Activated naive CD4-positive, alpha-beta T cell treated with anti-CD3 and anti-CD28 coated beads, Interleukin-2, amount 10 ng/mL, durations not matched to agents 7 days and 5 days (primary cell): ENCODE measurements around the gene AUP1.

Source experiments
- CTCF ChIA-PET: fragments of 350-600 bp; sonication (Branson Sonifier 250); formaldehyde crosslinking; loops from one replicate; lab custom pipeline; 2021; ENCODE audit warnings: antibody characterized with exemption; lab: Charles Lee
- DNase-seq: peaks from one replicate; pipeline ENCODE4 v3.0.0-alpha.2; 2020
- H3K27ac Mint-ChIP-seq: one replicate; pipeline ENCODE4 v1.8.0; 2021; ENCODE audit warnings: mild to moderate bottlenecking, moderate library complexity, mixed read lengths
- H3K27me3 Mint-ChIP-seq: one replicate; pipeline ENCODE4 v1.8.0; 2021; ENCODE audit warnings: mild to moderate bottlenecking, mixed read lengths
- H3K36me3 Mint-ChIP-seq: one replicate; pipeline ENCODE4 v1.8.0; 2021; ENCODE audit warnings: mixed read lengths
- H3K4me1 Mint-ChIP-seq: one replicate; pipeline ENCODE4 v1.8.0; 2021; ENCODE audit warnings: mixed read lengths
- H3K4me3 Mint-ChIP-seq: one replicate; pipeline ENCODE4 v1.8.0; 2021; ENCODE audit warnings: mild to moderate bottlenecking, moderate library complexity, mixed read lengths
- H3K9me3 Mint-ChIP-seq: one replicate; pipeline ENCODE4 v1.8.0; 2021; ENCODE audit warnings: mixed read lengths

Gene AUP1

DNA sequence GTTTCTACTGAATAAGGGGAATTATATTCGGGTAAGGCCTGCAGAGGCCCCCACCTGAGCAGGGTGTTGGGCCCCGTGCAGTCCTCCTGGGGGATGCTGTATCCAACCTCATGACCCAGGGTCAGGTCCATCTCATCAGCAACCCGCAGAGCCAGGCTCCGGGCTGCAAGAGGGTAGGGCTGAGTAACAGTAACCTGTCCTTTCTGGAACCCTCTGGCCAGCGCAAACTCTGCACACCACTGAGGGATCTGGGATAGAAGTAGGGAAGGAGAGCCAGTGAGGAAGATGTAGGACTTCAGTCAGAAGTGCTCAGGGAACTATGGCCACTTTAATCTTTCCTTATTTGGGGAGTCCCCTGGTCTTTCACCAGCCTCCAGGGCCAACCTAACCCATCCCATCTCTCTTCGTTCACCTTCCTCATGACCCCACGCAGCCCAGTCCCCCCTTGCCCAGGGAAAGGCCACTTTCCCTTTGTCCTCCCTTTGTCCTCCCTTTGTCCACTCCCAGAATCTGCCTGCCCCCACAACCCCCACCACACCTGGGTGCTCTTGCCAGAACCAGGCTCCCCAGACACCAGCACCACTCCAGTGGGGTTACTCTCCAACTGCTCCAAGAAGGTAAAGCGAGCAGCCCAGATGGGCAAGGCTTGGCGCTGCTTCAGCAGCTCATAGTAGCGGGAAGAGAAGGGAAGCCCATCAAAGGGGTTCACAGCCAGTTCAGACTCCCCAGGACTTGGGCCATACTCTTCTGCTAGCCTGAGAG, 4.4 kb downstream of the AUP1 start:
- peaks cover 37% of the 10 kb centered on the region for H3K36me3 Mint-ChIP-seq
- DNase-seq = no peak
- no peaks in the 10 kb centered on the region for H3K9me3 Mint-ChIP-seq
- peaks cover 37% of the 10 kb centered on the region for H3K27me3 Mint-ChIP-seq
- CTCF ChIA-PET = no interaction called here
- H3K4me1 Mint-ChIP-seq = peaks cover 37% of the 10 kb centered on the region
- H3K27ac Mint-ChIP-seq = no peak overlapping the region
- H3K4me3 Mint-ChIP-seq = no peak overlapping the region

- no peak for DNase-seq
- no peak overlapping the region for H3K27ac Mint-ChIP-seq
- CTCF ChIA-PET = interaction anchor here (1.0 to 2.7 kb wide), 2 partner anchors 9 to 61 kb away, joined by 3 to 12 read pairs; no protein-coding TSS in a partner anchor
- peaks cover 34% of the 10 kb centered on the region for H3K36me3 Mint-ChIP-seq
- H3K9me3 Mint-ChIP-seq = no peaks in the 10 kb centered on the region
- no peak overlapping the region for H3K4me3 Mint-ChIP-seq
- peaks cover 35% of the 10 kb centered on the region for H3K4me1 Mint-ChIP-seq
- peaks cover 48% of the 10 kb centered on the region for H3K27me3 Mint-ChIP-seq
Observed at GRCh38 chr2:74524005-74524404, 5.5 kb downstream of the AUP1 start.

DNA sequence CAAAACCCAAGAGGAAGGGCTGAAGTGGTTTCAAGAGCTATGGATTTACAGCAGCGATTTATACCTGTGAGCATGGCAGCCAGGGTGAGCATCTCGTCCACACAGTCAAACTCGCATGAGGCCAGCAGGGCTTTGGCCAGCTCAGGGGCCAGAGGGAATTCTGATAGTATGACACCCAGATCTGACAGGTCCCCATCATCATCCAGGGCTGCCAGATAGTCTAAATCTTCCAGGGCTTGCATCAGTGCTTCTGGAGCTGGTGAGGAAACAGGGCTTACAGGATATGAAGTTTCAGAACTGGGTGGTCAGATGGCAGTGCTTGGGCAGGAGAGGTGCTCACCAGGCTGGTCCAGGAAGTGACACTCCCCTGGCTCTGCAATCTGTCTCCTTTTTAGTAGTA, 7.0 kb downstream of the AUP1 start:
- CTCF ChIA-PET = interaction anchor here (0.9 to 2.7 kb wide), 3 partner anchors 10 to 65 kb away, joined by 3 to 12 read pairs (median 3); no protein-coding TSS in a partner anchor
- H3K9me3 Mint-ChIP-seq = no peaks in the 10 kb centered on the region
- H3K36me3 Mint-ChIP-seq = peaks cover 22% of the 10 kb centered on the region
- DNase-seq = no peak
- no peak overlapping the region for H3K4me3 Mint-ChIP-seq
- peaks cover 63% of the 10 kb centered on the region for H3K27me3 Mint-ChIP-seq
- H3K4me1 Mint-ChIP-seq = peaks cover 23% of the 10 kb centered on the region
- H3K27ac Mint-ChIP-seq = no peak overlapping the region

DNA sequence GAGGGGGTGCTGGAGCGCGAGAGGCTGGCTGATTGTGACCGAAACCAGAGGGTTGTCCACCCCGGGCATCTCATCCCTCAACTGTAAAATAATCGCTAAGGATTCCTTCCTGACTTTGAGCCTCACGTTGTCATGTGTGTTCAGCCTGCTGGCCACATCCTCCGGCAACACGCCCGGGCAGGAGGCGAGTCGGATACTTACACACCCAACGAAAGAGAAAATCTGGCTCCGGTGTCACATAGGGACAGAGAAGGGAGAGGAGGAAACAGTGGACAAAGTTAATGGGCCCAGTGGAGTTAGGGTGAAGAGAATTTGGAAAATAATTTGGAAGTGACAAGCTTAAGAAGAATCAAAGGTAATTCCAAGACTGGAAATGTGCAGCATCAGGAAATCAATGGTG, 12.9 kb downstream of the AUP1 start:
- DNase-seq = no peak
- Mint-ChIP-seq H3K4me3 (peak overlapping the region; percentile 71), H3K27ac (no peak overlapping the region), H3K4me1 (peaks cover 33% of the 10 kb centered on the region), H3K36me3 (peaks cover 9% of the 10 kb centered on the region), H3K27me3 (peaks cover 99% of the 10 kb centered on the region), H3K9me3 (no peaks in the 10 kb centered on the region)
- CTCF ChIA-PET = no interaction called here

DNA sequence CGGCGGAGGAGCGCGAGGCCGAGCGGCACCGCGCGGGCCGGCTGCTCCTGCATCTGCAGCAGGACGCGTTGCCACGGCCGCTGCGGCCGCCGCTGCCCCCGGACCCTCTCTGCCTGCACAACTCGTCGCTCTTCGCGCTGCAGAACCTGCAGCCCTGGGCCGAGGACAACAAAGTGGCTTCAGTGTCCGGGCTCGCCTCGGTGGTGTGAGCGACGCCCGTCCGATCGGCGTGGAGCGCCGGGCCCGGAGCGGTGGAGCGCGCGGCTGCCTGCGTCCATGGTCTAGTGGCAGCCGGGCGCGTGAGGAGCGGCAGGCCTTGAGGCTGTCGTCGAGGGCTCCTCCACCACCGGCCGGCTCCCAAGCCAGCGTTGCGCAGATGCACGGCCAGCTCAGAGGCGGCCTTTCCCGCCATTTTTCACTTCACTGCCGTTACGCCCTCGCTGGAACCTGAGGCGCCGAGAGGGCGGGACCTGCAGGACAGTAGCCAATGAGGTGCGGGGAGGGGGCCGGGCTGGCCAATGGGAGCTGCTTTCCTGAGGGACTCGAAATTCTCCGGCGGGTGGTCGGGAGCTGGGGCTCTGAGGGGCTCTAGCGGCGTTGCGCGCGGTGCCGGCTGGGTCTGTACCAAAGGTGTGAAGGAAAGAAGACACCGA, 13.4 kb downstream of the AUP1 start:
- peaks cover 99% of the 10 kb centered on the region for H3K27me3 Mint-ChIP-seq
- CTCF ChIA-PET = no interaction called here
- peaks cover 33% of the 10 kb centered on the region for H3K4me1 Mint-ChIP-seq
- H3K27ac Mint-ChIP-seq = peak overlapping the region; percentile 65
- H3K36me3 Mint-ChIP-seq = peaks cover 9% of the 10 kb centered on the region
- no peaks in the 10 kb centered on the region for H3K9me3 Mint-ChIP-seq
- DNase-seq = peak; percentile 84
- peak overlapping the region; percentile 71 for H3K4me3 Mint-ChIP-seq

DNA sequence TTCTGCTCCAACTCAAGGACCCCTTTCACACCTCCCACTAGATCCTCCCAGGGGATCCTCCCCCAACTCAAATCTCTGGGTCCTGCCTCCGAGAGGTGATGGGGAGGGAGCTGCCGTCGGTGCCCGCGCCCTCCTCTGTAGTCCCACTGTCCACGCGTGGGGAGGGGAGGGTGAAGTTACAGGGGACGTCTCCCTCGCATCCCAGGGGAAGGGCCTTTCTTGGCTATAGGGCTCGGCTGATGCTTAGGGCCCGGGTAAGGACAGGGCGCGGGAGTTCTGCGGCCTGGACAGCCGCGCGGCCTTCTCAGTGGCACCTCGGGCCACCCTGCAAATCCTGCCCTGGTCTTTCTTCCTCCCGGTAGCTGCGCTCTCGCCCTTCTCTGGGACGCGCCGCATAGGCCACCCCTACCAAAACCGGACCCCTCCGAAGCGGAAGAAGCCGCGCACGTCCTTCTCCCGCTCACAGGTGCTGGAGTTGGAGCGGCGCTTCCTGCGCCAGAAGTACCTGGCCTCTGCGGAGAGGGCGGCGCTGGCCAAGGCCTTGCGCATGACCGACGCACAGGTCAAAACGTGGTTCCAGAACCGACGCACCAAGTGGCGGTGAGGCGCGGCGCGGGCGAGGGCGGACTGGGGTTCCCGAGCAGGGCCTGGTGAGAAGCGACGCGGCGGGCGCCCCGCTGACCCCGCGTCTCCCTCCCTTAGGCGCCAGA, 14.1 kb downstream of the AUP1 start:
- Mint-ChIP-seq H3K27ac (no peak overlapping the region), H3K9me3 (no peaks in the 10 kb centered on the region), H3K4me1 (peaks cover 36% of the 10 kb centered on the region), H3K36me3 (peaks cover 9% of the 10 kb centered on the region), H3K4me3 (peak overlapping the region; percentile 73), H3K27me3 (peaks cover 99% of the 10 kb centered on the region)
- CTCF ChIA-PET = no interaction called here
- peak; percentile 44 for DNase-seq

GRCh38 chr2:74514368-74515270, 14.9 kb downstream of the AUP1 start, which contains the start of gene TLX2:
TSS of gene TLX2 (plus strand) at chr2:74514450. CDS start at chr2:74514807, 357 bp downstream.
- no peak for DNase-seq
- peaks cover 99% of the 10 kb centered on the region for H3K27me3 Mint-ChIP-seq
- H3K36me3 Mint-ChIP-seq = peaks cover 9% of the 10 kb centered on the region
- peak within 1 kb of the TSS; percentile 73 for H3K4me3 Mint-ChIP-seq
- H3K27ac Mint-ChIP-seq = peak within 1 kb of the TSS; percentile 28
- peaks cover 40% of the 10 kb centered on the region for H3K4me1 Mint-ChIP-seq
- CTCF ChIA-PET = interaction anchor here (1.0 to 1.6 kb wide), 2 partner anchors 14 to 73 kb away, joined by 3 read pairs; no protein-coding TSS in a partner anchor
- no peaks in the 10 kb centered on the region for H3K9me3 Mint-ChIP-seq

DNA sequence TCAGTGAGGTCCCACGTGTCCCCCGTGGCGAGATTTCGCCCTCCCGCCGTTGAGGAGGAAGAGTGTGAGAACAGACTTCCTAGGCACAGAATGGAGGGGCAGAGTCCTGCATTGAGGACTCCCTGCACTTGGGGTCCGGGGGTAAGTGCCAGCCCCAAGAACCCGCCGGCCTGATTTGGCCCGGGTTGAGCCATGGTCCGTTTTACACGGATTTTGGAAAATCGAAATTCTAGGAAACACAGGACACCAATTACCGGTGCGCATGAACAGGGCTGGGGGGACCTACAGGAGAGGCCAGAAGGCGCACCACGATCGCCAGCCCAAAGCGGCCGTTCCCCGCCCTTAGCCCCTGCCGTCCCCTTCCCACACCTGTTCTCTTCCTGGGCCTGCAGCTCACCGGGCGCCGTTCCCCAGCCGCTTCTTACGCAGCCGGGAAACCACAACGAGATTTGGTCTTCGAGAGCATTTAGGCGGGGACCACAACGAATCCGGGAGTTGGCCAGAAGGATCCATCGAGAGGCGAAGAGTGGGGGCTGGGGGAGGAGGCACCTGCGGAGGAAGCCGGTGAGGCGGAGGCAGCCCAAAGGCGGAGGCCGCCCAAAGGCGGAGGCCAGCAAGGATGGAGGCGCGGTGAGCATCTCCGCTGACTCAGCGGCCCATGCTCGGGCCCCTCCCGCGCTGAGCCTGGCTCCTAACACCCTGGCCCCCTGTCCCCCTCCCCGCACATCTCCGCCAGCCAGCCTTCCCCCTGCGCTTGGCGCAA, 15.7 kb downstream of the AUP1 start:
- H3K27ac Mint-ChIP-seq = peak overlapping the region; percentile 28
- peaks cover 41% of the 10 kb centered on the region for H3K4me1 Mint-ChIP-seq
- peak overlapping the region; percentile 23 for H3K4me3 Mint-ChIP-seq
- H3K36me3 Mint-ChIP-seq = peaks cover 9% of the 10 kb centered on the region
- no peaks in the 10 kb centered on the region for H3K9me3 Mint-ChIP-seq
- peaks cover 97% of the 10 kb centered on the region for H3K27me3 Mint-ChIP-seq
- peak; percentile 56 for DNase-seq
- CTCF ChIA-PET = interaction anchor here (1.0 to 1.6 kb wide), 4 partner anchors 10 to 74 kb away, joined by 3 to 7 read pairs (median 3); no protein-coding TSS in a partner anchor

- H3K4me1 Mint-ChIP-seq = peaks cover 49% of the 10 kb centered on the region
- CTCF ChIA-PET = interaction anchor here (0.8 to 1.6 kb wide), 4 partner anchors 9 to 74 kb away, joined by 3 to 7 read pairs (median 3); no protein-coding TSS in a partner anchor
- H3K9me3 Mint-ChIP-seq = no peaks in the 10 kb centered on the region
- no peak overlapping the region for H3K27ac Mint-ChIP-seq
- no peak overlapping the region for H3K4me3 Mint-ChIP-seq
- no peak for DNase-seq
- peaks cover 14% of the 10 kb centered on the region for H3K36me3 Mint-ChIP-seq
- peaks cover 97% of the 10 kb centered on the region for H3K27me3 Mint-ChIP-seq
Observed at GRCh38 chr2:74512744-74513604, 16.5 kb downstream of the AUP1 start.

DNA sequence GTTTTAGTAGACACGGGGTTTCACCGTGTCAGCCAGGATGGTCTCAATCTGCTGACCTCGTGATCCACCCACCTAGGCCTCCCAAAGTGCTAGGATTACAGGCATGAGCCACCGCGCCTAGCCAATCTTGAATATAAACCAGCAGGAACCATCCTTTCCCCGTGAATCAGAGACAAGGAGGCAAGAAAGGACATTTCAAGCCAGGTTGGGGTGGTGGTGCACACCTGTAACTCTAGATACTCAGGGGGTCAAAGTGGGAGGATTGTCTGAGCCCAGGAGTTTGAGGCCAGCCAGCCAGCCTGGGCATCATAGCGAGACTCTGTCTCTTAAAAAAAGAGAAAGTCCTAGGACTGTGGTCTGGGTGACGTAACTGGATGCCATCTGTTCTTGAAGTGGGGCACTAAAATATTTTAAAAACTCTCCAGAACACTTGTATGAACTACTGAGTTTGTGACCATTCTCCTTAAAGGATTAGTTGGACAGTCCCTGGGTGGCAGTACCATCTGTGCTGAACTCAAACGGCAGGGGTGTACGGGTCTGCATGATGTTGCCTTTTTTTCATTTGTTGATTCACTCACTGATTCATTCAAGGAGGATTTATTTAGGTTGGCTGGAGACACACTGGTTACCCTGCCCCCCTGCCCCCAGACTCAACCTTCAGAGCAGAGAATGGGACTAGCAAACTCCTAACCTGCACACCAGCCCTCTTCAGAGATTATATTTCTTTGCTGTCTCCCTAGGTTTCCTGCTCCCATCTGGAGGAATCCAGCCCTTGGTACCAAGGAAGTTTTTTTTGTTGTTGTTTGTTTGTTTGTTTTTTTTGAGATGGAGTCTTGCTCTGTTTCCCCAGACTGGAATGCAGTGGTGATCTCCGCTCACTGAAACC, 18.2 kb downstream of the AUP1 start:
- Mint-ChIP-seq H3K9me3 (no peaks in the 10 kb centered on the region), H3K4me3 (no peak overlapping the region), H3K36me3 (peaks cover 18% of the 10 kb centered on the region), H3K27me3 (peaks cover 92% of the 10 kb centered on the region), H3K4me1 (peaks cover 57% of the 10 kb centered on the region), H3K27ac (no peak overlapping the region)
- CTCF ChIA-PET = no interaction called here
- no peak for DNase-seq

DNA sequence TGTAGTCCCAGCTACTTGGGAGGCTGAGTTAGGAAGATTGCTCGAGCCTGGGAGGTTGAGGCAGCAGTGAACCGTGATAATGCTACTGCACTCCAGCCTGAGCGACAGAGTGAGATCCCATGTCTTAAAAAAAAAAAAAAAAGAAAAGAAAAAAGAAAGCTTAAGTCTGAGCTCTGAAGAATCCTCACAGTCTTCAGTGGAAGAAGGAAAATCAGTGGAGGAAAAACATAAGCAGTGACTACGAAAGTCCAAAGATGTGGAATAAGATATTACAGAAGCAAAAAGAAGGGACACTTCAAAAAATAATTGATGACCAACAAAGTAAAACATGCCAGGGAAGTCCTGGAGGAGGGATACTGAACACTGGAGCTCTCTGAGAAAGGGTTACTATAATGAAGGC, 19.2 kb downstream of the AUP1 start:
- Mint-ChIP-seq H3K27ac (no peak overlapping the region), H3K9me3 (no peaks in the 10 kb centered on the region), H3K4me1 (peaks cover 53% of the 10 kb centered on the region), H3K36me3 (peaks cover 24% of the 10 kb centered on the region), H3K4me3 (no peak overlapping the region), H3K27me3 (peaks cover 81% of the 10 kb centered on the region)
- DNase-seq = no peak
- CTCF ChIA-PET = interaction anchor here (1.2 to 1.8 kb wide), 3 partner anchors 9 to 28 kb away, joined by 3 to 8 read pairs (median 6); partner anchors contain the start of genes CCDC142 and TTC31
